ENCODE data around the gene DCTN4. TPM values are rescaled to one million over a fixed set of nuclear protein-coding genes. Genes with fewer than 3 reads are reported as not detected.

The DCTN4 gene
- total RNA-seq, 1 experiment from 2014 or later, result 43.9 TPM

DNA sequence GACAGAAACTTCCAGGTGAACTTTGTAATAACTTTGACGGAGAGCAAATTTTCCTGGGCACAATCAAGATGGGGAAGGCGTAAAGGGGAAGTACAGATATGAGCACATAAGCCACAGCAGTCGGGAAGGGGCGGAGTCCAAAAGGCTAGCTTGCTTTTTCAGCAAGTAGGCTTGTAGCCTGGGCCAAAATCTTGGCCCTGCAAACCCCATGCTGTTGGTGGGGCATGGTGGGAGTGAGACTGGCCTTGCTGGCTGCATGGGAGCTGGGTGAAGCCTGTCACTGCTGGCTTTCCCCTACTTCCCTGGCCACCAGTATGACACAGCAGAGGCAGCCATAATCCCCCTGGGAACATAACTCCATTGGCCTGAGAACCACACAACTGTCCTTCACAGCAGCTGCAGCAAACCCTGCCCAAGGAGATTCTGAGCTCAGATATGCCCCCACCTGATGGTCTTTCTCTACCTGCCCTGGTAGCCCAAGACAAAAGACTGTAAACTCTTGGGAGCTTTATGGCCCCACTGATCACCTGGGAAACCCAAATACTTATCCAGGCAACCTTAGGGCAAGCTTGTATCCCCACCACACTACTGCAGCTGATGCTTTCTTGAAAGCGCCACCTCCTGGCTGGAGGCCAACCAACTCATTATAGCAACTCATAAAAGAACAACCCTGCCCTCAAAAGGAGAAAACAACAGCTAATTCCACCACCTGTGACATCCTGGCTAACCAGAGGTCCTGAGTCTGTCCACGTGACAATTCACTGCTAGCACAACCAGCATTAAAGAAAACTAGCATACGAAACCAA, 24.0 kb downstream of the DCTN4 start:
- Mint-ChIP-seq H3K4me3 (no peak overlapping the region), H3K36me3 (peaks cover 65% of the 10 kb centered on the region), H3K9me3 (peaks cover 27% of the 10 kb centered on the region), H3K27ac (no peak overlapping the region), H3K27me3 (ENCODE audit: low read depth) (no peaks in the 10 kb centered on the region), H3K4me1 (peaks cover 29% of the 10 kb centered on the region)
- ChIA-PET CTCF (interaction anchor here (0.6 to 2.4 kb wide), 16 partner anchors 8 to 518 kb away, joined by 3 to 17 read pairs (median 4); partner anchors contain the start of genes DCTN4, GM2A, RBM22 and SMIM3), POLR2A (no interaction called here)
- TF ChIP-seq, protein P1, sequence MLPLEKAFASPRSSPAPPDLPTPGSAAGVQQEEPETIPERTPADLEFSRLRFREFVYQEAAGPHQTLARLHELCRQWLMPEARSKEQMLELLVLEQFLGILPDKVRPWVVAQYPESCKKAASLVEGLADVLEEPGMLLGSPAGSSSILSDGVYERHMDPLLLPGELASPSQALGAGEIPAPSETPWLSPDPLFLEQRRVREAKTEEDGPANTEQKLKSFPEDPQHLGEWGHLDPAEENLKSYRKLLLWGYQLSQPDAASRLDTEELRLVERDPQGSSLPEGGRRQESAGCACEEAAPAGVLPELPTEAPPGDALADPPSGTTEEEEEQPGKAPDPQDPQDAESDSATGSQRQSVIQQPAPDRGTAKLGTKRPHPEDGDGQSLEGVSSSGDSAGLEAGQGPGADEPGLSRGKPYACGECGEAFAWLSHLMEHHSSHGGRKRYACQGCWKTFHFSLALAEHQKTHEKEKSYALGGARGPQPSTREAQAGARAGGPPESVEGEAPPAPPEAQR (CRISPR knock-in tag; IDR thresholded peaks at IDR 0.05), result no peak
- TF ChIP-seq CBFB (CRISPR knock-in tag; IDR thresholded peaks at IDR 0.05; ENCODE audit: low read depth) (no peak), CREB1 (CRISPR knock-in tag; IDR thresholded peaks at IDR 0.05) (no peak), ZNF423 (CRISPR knock-in tag; IDR thresholded peaks at IDR 0.05) (no peak), SMAD3 (CRISPR knock-in tag; IDR thresholded peaks at IDR 0.05; ENCODE audit: borderline replicate concordance) (no peak), IRF1 (CRISPR knock-in tag; IDR thresholded peaks at IDR 0.05) (no peak), ETV6 (CRISPR knock-in tag; IDR thresholded peaks at IDR 0.05) (no peak), JUN (CRISPR knock-in tag; IDR thresholded peaks at IDR 0.05) (no peak), GABPB1 (CRISPR knock-in tag; IDR thresholded peaks at IDR 0.05) (no peak), EMX1 (CRISPR knock-in tag; IDR thresholded peaks at IDR 0.05) (no peak), TCF7 (CRISPR knock-in tag; IDR thresholded peaks at IDR 0.05; ENCODE audit: low read depth) (no peak)
- TF ChIP-seq, protein P2, sequence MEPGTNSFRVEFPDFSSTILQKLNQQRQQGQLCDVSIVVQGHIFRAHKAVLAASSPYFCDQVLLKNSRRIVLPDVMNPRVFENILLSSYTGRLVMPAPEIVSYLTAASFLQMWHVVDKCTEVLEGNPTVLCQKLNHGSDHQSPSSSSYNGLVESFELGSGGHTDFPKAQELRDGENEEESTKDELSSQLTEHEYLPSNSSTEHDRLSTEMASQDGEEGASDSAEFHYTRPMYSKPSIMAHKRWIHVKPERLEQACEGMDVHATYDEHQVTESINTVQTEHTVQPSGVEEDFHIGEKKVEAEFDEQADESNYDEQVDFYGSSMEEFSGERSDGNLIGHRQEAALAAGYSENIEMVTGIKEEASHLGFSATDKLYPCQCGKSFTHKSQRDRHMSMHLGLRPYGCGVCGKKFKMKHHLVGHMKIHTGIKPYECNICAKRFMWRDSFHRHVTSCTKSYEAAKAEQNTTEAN (CRISPR knock-in tag; IDR thresholded peaks at IDR 0.05), result no peak
- TF ChIP-seq, protein P3, sequence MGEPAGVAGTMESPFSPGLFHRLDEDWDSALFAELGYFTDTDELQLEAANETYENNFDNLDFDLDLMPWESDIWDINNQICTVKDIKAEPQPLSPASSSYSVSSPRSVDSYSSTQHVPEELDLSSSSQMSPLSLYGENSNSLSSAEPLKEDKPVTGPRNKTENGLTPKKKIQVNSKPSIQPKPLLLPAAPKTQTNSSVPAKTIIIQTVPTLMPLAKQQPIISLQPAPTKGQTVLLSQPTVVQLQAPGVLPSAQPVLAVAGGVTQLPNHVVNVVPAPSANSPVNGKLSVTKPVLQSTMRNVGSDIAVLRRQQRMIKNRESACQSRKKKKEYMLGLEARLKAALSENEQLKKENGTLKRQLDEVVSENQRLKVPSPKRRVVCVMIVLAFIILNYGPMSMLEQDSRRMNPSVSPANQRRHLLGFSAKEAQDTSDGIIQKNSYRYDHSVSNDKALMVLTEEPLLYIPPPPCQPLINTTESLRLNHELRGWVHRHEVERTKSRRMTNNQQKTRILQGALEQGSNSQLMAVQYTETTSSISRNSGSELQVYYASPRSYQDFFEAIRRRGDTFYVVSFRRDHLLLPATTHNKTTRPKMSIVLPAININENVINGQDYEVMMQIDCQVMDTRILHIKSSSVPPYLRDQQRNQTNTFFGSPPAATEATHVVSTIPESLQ (CRISPR knock-in tag; IDR thresholded peaks at IDR 0.05), result no peak
- TF ChIP-seq, protein P4, sequence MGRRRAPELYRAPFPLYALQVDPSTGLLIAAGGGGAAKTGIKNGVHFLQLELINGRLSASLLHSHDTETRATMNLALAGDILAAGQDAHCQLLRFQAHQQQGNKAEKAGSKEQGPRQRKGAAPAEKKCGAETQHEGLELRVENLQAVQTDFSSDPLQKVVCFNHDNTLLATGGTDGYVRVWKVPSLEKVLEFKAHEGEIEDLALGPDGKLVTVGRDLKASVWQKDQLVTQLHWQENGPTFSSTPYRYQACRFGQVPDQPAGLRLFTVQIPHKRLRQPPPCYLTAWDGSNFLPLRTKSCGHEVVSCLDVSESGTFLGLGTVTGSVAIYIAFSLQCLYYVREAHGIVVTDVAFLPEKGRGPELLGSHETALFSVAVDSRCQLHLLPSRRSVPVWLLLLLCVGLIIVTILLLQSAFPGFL (CRISPR knock-in tag; IDR thresholded peaks at IDR 0.05; ENCODE audit: borderline replicate concordance), result no peak
- TF ChIP-seq, protein P5, sequence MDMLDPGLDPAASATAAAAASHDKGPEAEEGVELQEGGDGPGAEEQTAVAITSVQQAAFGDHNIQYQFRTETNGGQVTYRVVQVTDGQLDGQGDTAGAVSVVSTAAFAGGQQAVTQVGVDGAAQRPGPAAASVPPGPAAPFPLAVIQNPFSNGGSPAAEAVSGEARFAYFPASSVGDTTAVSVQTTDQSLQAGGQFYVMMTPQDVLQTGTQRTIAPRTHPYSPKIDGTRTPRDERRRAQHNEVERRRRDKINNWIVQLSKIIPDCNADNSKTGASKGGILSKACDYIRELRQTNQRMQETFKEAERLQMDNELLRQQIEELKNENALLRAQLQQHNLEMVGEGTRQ (CRISPR knock-in tag; IDR thresholded peaks at IDR 0.05), result no peak
- ATAC-seq (peak; percentile 60), DNase-seq (ENCODE audit: low spot score) (peak; percentile 21)

GRCh38 chr5:150731669-150732242, 27.1 kb downstream of the DCTN4 start:
- H3K9me3 Mint-ChIP-seq, result peaks cover 22% of the 10 kb centered on the region
- H3K27me3 Mint-ChIP-seq (ENCODE audit: low read depth), result no peaks in the 10 kb centered on the region
- H3K4me3 Mint-ChIP-seq, result no peak overlapping the region
- ATAC-seq (no peak), DNase-seq (ENCODE audit: low spot score) (no peak)
- CTCF ChIA-PET, result no interaction called here
- H3K36me3 Mint-ChIP-seq, result peaks cover 71% of the 10 kb centered on the region
- no peak overlapping the region for H3K27ac Mint-ChIP-seq
- POLR2A ChIA-PET, result no interaction called here
- peaks cover 2% of the 10 kb centered on the region for H3K4me1 Mint-ChIP-seq
- no peak for TF ChIP-seq GTF2I (CRISPR knock-in tag; conservative IDR thresholded peaks at IDR 0.05)
- TF ChIP-seq ZNF232 (CRISPR knock-in tag; IDR thresholded peaks at IDR 0.05), result no peak
- TF ChIP-seq, protein P6, sequence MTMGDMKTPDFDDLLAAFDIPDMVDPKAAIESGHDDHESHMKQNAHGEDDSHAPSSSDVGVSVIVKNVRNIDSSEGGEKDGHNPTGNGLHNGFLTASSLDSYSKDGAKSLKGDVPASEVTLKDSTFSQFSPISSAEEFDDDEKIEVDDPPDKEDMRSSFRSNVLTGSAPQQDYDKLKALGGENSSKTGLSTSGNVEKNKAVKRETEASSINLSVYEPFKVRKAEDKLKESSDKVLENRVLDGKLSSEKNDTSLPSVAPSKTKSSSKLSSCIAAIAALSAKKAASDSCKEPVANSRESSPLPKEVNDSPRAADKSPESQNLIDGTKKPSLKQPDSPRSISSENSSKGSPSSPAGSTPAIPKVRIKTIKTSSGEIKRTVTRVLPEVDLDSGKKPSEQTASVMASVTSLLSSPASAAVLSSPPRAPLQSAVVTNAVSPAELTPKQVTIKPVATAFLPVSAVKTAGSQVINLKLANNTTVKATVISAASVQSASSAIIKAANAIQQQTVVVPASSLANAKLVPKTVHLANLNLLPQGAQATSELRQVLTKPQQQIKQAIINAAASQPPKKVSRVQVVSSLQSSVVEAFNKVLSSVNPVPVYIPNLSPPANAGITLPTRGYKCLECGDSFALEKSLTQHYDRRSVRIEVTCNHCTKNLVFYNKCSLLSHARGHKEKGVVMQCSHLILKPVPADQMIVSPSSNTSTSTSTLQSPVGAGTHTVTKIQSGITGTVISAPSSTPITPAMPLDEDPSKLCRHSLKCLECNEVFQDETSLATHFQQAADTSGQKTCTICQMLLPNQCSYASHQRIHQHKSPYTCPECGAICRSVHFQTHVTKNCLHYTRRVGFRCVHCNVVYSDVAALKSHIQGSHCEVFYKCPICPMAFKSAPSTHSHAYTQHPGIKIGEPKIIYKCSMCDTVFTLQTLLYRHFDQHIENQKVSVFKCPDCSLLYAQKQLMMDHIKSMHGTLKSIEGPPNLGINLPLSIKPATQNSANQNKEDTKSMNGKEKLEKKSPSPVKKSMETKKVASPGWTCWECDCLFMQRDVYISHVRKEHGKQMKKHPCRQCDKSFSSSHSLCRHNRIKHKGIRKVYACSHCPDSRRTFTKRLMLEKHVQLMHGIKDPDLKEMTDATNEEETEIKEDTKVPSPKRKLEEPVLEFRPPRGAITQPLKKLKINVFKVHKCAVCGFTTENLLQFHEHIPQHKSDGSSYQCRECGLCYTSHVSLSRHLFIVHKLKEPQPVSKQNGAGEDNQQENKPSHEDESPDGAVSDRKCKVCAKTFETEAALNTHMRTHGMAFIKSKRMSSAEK (CRISPR knock-in tag; IDR thresholded peaks at IDR 0.05; ENCODE audit: borderline replicate concordance), result no peak
- no peak for TF ChIP-seq PRRX2 (CRISPR knock-in tag; IDR thresholded peaks at IDR 0.05)
- TF ChIP-seq, protein P7, sequence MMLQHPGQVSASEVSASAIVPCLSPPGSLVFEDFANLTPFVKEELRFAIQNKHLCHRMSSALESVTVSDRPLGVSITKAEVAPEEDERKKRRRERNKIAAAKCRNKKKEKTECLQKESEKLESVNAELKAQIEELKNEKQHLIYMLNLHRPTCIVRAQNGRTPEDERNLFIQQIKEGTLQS (CRISPR knock-in tag; conservative IDR thresholded peaks at IDR 0.05), result no peak
- TF ChIP-seq, protein P1 (CRISPR knock-in tag; IDR thresholded peaks at IDR 0.05), result no peak

Data from WTC11 (cell line).